ENCODE results near the gene EXPH5. TPM values are rescaled to one million over a fixed set of nuclear protein-coding genes. Genes with fewer than 3 reads are reported as not detected.

Gene EXPH5
- total and polyA plus RNA-seq, 8 donors: 0.70 to 5.7 (median 3.2) TPM

DNA sequence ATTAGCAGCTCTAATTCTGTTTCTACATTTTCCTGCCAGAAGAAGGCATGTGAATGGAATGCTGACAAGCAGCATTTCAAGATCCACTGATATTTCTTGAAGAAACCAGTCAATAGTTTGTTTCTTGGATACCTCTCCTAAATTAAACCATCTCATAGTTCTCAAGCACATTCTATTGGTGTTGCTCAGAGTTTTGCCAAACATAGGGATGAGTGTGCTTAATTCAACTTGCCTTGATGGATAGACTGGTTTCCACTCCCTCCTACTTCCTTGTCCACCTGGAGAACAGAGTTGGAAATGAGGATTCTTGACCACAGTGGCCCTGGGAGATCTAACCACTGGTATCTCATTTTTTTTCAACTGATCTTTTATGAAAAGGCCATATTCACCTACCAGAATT is 41.5 kb upstream of the EXPH5 start:
- H3K4me3 ChIP-seq: no peak overlapping the region
- no peaks in the 10 kb centered on the region for H3K9me3 ChIP-seq
- DNase-seq: no peak
- no peak for ATAC-seq
- H3K27ac ChIP-seq: no peak overlapping the region
- TF ChIP-seq, protein P1, sequence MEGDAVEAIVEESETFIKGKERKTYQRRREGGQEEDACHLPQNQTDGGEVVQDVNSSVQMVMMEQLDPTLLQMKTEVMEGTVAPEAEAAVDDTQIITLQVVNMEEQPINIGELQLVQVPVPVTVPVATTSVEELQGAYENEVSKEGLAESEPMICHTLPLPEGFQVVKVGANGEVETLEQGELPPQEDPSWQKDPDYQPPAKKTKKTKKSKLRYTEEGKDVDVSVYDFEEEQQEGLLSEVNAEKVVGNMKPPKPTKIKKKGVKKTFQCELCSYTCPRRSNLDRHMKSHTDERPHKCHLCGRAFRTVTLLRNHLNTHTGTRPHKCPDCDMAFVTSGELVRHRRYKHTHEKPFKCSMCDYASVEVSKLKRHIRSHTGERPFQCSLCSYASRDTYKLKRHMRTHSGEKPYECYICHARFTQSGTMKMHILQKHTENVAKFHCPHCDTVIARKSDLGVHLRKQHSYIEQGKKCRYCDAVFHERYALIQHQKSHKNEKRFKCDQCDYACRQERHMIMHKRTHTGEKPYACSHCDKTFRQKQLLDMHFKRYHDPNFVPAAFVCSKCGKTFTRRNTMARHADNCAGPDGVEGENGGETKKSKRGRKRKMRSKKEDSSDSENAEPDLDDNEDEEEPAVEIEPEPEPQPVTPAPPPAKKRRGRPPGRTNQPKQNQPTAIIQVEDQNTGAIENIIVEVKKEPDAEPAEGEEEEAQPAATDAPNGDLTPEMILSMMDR (IDR thresholded peaks at IDR 0.05): no peak
- H3K4me1 ChIP-seq: no peaks in the 10 kb centered on the region
- H3K36me3 ChIP-seq: no peaks in the 10 kb centered on the region
- H3K27me3 ChIP-seq: no peaks in the 10 kb centered on the region
- intact Hi-C loops (cut with DNase I): no loop called here
- no peak for FAIRE-seq

DNA sequence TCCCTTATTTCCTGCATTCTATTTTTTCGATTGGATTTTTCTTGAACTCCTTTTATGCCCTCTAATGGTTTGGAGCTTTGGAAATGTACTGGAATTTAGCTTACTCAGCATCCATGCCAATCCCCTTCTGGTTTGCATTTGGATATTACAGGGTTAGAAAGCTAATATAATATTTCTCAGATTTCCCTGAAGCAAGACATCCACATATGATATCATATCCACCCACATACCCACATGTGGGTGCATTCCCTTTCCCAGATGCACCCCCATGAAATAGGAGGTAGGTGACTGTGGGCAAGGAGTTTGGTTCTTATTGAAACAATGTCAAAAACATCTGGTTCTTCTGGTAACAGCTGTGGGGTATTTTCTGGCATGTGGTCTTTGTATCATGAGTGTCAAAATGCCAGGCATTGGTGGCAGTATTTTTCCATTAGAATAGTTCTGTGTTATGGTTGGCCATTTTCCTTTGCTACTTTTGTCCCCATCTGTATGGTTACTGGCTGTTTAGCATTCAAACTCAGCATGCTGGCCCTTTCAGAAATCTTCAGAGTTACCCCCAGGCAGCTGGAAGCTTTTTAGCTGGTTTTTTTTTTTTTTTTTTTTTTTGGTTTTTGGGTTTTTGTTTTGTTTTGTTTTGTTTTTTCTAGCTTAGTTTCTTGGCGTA is 38.6 kb upstream of the EXPH5 start:
- DNase-seq (no peak), FAIRE-seq (no peak), ATAC-seq (no peak)
- Histone ChIP-seq H3K27me3 (no peaks in the 10 kb centered on the region), H3K4me1 (no peaks in the 10 kb centered on the region), H3K4me3 (no peak overlapping the region), H3K36me3 (no peaks in the 10 kb centered on the region), H3K27ac (no peak overlapping the region), H3K9me3 (no peaks in the 10 kb centered on the region)
- intact Hi-C loops (cut with DNase I): no loop called here
- TF ChIP-seq, protein P1 (IDR thresholded peaks at IDR 0.05): no peak
- 56 to 85% methylated on average over 2 of the region's 2 CpGs for WGBS, 2 donors

DNA sequence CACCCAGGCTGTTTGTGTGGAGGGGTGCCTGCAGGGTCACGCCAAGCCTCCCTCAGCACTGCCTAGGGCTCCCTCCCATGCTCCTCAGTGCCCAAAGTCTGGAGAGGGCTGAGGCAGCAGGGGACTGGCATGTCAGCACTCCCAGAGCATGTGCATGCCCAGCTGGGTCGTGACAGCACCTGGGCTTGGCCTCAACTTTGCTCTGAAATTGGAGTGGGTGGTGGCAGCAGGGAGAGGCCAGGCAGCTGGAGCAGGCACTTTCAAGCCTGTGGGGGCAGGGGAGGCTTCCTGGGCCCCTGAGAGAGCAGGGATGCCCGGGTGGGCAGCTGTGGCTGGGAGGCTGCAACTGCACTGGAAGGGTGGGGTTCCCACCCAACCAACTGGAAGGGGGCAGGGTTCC is 35.7 kb upstream of the EXPH5 start:
- Histone ChIP-seq H3K4me3 (no peak overlapping the region), H3K27me3 (no peaks in the 10 kb centered on the region), H3K4me1 (no peaks in the 10 kb centered on the region), H3K27ac (no peak overlapping the region), H3K36me3 (no peaks in the 10 kb centered on the region), H3K9me3 (no peaks in the 10 kb centered on the region)
- no peak for FAIRE-seq
- intact Hi-C loops (cut with DNase I): no loop called here
- DNase-seq: no peak
- TF ChIP-seq, protein P1 (IDR thresholded peaks at IDR 0.05): no peak
- WGBS, 2 donors: 81 to 89% methylated on average over 3 of the region's 3 CpGs
- ATAC-seq: no peak

DNA sequence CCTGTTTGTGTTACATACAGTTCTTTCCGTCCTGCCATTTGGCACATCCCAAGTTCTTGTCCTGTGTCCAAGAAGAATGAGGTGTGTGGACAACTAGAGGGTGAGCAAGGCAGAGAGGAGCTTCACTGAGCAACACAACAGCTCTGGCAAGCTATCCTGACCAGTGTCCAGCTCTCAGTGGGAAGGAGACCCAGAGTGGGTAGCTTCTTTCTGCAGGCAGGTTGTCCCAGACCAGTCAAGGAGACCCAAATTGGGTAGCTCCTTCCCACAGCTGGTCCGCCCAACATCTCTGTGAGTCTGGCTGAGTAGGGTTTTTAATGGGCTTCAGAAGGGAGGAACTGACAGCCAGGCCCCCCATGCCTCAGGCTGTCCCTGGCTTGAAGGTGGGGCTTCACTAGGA is 35.2 kb upstream of the EXPH5 start:
- FAIRE-seq: no peak
- WGBS, 2 donors: 84 to 90% methylated on average over 2 of the region's 2 CpGs
- Histone ChIP-seq H3K36me3 (no peaks in the 10 kb centered on the region), H3K9me3 (no peaks in the 10 kb centered on the region), H3K4me3 (no peak overlapping the region), H3K27ac (no peak overlapping the region), H3K27me3 (no peaks in the 10 kb centered on the region), H3K4me1 (no peaks in the 10 kb centered on the region)
- intact Hi-C loops (cut with DNase I): no loop called here
- TF ChIP-seq, protein P1 (IDR thresholded peaks at IDR 0.05): no peak
- no peak for DNase-seq
- ATAC-seq: no peak

DNA sequence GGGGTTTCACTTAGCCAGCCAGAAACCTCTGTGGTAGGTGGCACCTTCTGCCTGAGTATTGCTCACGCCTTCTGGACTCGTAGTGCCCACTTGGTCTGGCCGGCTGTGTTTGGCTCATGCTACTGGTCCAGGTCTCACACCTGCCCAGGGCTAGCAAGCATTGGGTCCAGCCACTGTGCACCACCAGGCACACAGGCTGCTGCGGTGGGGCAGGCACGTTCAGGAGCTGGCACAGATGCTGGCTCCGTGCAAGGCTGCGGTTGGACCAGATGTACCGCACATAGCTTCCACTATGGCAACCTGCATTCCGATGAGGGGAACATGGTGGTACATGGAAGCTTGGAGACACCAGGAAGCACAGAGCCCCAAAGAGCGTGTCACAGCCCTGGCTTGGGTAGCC is 34.8 kb upstream of the EXPH5 start:
- TF ChIP-seq, protein P1 (IDR thresholded peaks at IDR 0.05): no peak
- WGBS, 2 donors: 93 to 94% methylated on average over 10 of the region's 10 CpGs
- peak in 1 of 6 donors; percentile 41 for DNase-seq
- no peak overlapping the region for H3K4me3 ChIP-seq
- no peak for ATAC-seq
- no peaks in the 10 kb centered on the region for H3K9me3 ChIP-seq
- H3K27me3 ChIP-seq: no peaks in the 10 kb centered on the region
- H3K36me3 ChIP-seq: no peaks in the 10 kb centered on the region
- no peak overlapping the region for H3K27ac ChIP-seq
- no peaks in the 10 kb centered on the region for H3K4me1 ChIP-seq
- no peak for FAIRE-seq
- intact Hi-C loops (cut with DNase I): no loop called here

All from pancreas (tissue), 10 donors.